GM21717 (cell line): ENCODE results near the gene CEACAM5.
"Not testable (repeated sequence)": the region's sequence is repeated elsewhere in the genome, so short reads cannot be mapped to it uniquely, and the experiment has no call there.

Experiments used
- ATAC-seq: cut with Tn5 transposase; IDR thresholded peaks from one replicate; pipeline ENCODE4 v1.9.1; 2021; ENCODE audit warnings: mild to moderate bottlenecking, moderate library complexity; ENCODE audit not compliant: unreplicated experiment

Gene CEACAM5

DNA sequence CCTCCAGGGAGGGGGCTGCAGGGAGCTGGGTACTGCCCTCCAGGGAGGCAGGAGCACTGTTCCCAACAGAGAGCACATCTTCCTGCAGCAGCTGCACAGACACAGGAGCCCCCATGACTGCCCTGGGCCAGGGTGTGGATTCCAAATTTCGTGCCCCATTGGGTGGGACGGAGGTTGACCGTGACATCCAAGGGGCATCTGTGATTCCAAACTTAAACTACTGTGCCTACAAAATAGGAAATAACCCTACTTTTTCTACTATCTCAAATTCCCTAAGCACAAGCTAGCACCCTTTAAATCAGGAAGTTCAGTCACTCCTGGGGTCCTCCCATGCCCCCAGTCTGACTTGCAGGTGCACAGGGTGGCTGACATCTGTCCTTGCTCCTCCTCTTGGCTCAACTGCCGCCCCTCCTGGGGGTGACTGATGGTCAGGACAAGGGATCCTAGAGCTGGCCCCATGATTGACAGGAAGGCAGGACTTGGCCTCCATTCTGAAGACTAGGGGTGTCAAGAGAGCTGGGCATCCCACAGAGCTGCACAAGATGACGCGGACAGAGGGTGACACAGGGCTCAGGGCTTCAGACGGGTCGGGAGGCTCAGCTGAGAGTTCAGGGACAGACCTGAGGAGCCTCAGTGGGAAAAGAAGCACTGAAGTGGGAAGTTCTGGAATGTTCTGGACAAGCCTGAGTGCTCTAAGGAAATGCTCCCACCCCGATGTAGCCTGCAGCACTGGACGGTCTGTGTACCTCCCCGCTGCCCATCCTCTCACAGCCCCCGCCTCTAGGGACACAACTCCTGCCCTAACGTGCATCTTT lies 7.8 kb upstream of the CEACAM5 start:
- ATAC-seq: no peak

DNA sequence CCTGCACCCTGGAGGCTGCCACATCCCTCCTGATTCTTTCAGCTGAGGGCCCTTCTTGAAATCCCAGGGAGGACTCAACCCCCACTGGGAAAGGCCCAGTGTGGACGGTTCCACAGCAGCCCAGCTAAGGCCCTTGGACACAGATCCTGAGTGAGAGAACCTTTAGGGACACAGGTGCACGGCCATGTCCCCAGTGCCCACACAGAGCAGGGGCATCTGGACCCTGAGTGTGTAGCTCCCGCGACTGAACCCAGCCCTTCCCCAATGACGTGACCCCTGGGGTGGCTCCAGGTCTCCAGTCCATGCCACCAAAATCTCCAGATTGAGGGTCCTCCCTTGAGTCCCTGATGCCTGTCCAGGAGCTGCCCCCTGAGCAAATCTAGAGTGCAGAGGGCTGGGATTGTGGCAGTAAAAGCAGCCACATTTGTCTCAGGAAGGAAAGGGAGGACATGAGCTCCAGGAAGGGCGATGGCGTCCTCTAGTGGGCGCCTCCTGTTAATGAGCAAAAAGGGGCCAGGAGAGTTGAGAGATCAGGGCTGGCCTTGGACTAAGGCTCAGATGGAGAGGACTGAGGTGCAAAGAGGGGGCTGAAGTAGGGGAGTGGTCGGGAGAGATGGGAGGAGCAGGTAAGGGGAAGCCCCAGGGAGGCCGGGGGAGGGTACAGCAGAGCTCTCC lies 6.9 kb upstream of the CEACAM5 start:
- no peak for ATAC-seq

DNA sequence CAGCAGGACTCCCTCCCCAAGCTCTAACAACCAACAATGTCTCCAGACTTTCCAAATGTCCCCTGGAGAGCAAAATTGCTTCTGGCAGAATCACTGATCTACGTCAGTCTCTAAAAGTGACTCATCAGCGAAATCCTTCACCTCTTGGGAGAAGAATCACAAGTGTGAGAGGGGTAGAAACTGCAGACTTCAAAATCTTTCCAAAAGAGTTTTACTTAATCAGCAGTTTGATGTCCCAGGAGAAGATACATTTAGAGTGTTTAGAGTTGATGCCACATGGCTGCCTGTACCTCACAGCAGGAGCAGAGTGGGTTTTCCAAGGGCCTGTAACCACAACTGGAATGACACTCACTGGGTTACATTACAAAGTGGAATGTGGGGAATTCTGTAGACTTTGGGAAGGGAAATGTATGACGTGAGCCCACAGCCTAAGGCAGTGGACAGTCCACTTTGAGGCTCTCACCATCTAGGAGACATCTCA lies 6.2 kb upstream of the CEACAM5 start:
- ATAC-seq: no peak

DNA sequence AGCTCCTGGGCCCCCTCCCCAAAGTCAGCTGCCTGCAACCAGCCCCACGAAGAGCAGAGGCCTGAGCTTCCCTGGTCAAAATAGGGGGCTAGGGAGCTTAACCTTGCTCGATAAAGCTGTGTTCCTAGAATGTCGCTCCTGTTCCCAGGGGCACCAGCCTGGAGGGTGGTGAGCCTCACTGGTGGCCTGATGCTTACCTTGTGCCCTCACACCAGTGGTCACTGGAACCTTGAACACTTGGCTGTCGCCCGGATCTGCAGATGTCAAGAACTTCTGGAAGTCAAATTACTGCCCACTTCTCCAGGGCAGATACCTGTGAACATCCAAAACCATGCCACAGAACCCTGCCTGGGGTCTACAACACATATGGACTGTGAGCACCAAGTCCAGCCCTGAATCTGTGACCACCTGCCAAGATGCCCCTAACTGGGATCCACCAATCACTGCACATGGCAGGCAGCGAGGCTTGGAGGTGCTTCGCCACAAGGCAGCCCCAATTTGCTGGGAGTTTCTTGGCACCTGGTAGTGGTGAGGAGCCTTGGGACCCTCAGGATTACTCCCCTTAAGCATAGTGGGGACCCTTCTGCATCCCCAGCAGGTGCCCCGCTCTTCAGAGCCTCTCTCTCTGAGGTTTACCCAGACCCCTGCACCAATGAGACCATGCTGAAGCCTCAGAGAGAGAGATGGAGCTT lies 4.7 kb upstream of the CEACAM5 start:
- no peak for ATAC-seq

DNA sequence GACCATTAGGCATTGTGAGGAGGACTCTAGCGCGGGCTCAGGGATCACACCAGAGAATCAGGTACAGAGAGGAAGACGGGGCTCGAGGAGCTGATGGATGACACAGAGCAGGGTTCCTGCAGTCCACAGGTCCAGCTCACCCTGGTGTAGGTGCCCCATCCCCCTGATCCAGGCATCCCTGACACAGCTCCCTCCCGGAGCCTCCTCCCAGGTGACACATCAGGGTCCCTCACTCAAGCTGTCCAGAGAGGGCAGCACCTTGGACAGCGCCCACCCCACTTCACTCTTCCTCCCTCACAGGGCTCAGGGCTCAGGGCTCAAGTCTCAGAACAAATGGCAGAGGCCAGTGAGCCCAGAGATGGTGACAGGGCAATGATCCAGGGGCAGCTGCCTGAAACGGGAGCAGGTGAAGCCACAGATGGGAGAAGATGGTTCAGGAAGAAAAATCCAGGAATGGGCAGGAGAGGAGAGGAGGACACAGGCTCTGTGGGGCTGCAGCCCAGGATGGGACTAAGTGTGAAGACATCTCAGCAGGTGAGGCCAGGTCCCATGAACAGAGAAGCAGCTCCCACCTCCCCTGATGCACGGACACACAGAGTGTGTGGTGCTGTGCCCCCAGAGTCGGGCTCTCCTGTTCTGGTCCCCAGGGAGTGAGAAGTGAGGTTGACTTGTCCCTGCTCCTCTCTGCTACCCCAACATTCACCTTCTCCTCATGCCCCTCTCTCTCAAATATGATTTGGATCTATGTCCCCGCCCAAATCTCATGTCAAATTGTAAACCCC lies 2.8 kb upstream of the CEACAM5 start:
- ATAC-seq: no peak

DNA sequence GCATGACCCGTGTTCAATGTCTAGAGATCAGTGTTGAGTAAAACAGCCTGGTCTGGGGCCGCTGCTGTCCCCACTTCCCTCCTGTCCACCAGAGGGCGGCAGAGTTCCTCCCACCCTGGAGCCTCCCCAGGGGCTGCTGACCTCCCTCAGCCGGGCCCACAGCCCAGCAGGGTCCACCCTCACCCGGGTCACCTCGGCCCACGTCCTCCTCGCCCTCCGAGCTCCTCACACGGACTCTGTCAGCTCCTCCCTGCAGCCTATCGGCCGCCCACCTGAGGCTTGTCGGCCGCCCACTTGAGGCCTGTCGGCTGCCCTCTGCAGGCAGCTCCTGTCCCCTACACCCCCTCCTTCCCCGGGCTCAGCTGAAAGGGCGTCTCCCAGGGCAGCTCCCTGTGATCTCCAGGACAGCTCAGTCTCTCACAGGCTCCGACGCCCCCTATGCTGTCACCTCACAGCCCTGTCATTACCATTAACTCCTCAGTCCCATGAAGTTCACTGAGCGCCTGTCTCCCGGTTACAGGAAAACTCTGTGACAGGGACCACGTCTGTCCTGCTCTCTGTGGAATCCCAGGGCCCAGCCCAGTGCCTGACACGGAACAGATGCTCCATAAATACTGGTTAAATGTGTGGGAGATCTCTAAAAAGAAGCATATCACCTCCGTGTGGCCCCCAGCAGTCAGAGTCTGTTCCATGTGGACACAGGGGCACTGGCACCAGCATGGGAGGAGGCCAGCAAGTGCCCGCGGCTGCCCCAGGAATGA lies 1.5 kb upstream of the CEACAM5 start:
- no peak for ATAC-seq

DNA sequence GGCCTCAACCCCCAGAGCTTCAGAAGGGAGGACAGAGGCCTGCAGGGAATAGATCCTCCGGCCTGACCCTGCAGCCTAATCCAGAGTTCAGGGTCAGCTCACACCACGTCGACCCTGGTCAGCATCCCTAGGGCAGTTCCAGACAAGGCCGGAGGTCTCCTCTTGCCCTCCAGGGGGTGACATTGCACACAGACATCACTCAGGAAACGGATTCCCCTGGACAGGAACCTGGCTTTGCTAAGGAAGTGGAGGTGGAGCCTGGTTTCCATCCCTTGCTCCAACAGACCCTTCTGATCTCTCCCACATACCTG lies 969 bp upstream of the CEACAM5 start:
- ATAC-seq: no peak

DNA sequence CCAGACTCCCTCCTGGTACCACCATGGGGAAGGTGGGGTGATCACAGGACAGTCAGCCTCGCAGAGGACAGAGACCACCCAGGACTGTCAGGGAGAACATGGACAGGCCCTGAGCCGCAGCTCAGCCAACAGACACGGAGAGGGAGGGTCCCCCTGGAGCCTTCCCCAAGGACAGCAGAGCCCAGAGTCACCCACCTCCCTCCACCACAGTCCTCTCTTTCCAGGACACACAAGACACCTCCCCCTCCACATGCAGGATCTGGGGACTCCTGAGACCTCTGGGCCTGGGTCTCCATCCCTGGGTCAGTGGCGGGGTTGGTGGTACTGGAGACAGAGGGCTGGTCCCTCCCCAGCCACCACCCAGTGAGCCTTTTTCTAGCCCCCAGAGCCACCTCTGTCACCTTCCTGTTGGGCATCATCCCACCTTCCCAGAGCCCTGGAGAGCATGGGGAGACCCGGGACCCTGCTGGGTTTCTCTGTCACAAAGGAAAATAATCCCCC lies 505 bp upstream of the CEACAM5 start:
- ATAC-seq: no peak

DNA sequence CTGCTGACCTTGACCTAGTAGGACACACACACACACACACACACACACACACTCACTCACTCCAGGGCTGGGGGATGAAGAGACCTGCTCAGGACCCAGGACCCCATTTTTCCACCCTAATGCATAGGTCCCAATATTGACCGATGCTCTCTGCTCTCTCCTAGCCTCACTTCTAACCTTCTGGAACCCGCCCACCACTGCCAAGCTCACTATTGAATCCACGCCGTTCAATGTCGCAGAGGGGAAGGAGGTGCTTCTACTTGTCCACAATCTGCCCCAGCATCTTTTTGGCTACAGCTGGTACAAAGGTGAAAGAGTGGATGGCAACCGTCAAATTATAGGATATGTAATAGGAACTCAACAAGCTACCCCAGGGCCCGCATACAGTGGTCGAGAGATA lies 1.1 kb downstream of the CEACAM5 start:
- not testable (repeated sequence) for ATAC-seq

DNA sequence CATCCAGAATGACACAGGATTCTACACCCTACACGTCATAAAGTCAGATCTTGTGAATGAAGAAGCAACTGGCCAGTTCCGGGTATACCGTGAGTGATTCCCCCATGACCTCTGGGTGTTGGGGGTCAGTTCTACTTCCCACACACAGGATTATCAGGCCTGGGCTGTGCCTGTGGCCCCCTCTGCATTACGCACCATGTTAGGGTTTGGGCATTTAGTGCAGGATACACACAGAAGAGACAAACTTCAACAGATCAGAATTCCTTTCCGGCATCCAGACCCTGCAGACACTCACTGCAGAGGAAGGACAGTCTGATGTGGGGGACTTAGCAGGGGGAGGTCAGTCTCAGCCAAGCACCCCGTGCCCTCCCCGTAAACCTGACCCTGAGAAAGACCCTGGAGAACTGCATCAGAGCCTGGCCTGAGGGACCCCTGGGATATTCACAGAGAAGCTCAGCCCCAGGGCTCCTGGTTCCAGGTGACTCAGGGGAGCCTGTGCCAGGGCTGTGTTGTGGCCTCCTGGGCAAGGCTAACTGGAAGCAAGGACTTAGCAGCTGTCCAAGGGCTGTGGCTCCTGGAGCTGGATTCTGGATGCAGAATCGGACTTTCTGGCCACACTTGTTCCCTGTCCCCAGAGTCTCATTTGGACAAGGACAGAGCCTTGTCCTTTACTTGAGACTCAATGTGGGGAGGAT lies 1.7 kb downstream of the CEACAM5 start:
- ATAC-seq: no peak

DNA sequence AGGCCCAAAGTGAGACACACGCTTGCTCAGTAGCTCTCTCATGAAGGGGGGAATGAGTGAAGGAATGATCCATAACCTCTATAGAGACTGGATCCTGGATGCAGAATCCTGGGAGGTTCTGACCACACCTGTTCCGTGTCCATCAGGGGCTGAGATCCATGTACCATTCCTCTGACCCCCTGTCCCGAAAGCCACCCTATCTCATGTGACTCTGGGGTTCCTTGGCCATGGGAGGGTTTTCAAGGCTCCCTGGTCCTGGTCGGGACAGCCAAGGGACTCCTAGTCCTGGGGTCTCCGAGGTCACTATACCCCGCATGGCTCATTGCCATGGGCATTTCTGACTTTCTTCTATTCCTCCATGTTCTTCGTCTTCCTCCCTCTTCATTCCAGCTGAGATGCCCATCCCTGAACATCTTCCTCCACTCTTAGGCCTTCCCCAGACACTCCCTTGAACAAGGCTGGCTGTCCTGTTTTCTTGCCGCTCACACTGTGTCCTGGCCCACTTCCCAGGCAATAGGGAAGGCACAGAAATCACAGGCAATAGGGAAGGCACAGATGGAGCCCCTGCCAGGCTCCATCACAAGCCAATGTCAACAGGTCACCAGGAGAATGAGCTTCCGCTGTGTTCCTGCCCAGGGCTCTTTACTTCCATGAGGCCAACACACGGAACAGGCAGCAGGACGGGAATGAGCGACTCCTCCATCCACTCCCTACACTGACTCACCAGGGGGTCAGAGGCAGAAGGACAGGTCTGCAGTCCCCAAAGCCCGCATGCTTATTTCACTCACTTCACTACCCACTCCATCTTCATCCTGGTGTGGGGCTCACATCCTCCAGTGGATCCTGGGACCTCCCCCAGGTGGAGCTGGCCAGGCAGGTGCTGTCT lies 3.2 kb downstream of the CEACAM5 start:
- ATAC-seq: no peak

DNA sequence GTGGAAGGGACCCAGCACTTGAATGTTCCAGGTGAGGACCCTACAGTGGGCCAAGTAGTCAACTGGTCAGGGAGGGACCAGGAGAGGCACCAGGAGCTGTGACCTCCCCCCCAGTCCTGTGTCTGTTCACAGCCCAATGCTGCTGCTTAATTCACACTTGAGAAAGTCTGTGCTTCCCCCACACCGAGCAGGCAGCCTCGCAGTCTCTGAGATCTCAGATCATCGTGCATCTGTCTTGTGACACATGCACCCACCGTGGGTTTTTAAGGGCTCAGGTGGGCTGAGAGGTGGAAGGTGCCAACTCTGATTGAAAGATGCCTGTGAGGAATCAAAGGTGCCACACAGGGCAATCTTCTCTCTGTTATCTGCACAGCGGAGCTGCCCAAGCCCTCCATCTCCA lies 6.2 kb downstream of the CEACAM5 start:
- no peak for ATAC-seq

DNA sequence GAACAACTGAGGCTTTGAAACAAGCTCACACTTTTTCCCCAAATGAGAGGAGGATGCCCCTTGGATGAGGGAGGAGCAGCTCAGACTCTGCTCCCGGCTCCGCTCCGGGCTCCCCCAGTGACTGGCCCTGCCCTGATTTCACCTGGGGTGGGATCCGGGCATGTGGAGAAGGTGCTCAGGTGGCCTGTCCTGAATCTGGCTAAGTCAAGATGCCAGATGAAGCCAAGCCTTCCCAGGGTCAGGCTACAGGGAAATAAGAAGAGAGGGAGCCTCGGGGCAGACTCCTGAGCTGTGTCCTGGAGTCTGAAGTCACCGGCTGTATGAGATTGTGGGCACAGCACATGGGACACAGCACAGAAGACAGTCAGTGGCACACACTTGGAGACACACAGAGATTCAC lies 10.3 kb downstream of the CEACAM5 start:
- no peak for ATAC-seq

DNA sequence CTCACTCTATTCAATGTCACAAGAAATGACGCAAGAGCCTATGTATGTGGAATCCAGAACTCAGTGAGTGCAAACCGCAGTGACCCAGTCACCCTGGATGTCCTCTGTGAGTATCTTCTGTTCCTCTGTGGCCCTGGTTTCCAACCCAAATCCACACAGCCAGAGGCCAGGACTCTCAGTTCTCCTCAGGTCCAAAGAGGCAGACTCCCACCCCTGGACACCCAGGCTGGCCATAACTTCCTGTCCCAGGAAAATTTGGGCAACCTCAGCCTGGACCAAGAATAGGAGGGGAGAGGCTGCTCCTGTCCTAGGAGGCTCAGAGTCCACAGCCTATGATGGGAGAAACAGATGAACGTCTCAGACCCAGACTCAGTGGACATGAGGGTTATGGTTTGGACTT lies 11.7 kb downstream of the CEACAM5 start:
- ATAC-seq: no peak

DNA sequence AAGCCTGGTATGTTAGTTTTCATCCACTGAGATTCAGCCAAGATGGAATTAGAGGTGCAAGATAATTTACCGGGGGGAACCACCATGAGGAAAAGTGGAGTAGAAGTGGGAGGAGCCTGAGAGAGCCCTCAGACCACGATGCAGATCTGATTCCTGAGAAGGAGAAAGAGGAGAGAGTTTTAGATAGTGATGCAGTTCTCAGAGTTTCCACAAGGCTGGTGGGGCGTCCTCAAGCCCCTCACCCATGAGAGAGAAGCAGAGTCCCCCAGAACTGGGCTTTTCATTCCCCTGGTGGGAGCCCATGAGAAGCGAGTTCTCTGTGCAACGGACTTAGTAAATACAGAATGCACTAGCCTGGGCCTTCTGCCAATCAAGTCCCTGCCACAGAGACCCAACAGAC lies 18.1 kb downstream of the CEACAM5 start:
- no peak for ATAC-seq

DNA sequence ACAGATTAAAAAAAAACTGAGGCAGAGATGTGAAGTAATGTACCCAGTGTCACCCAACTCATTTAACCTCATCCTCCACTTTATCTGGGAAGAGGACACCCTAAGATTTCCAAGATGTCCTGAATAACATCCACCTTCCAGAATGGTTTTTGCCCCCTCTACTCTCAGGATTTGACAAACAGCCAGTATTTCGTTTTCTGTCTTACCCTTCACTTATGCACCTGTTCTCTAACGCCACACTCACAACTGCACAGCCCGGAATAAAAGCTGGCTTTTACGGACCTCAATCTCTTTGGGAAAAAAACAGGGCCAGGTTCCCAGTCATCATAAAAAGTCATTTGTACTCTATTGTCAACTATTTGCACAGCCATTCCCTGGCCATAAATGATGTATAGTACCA lies 25.7 kb downstream of the CEACAM5 start:
- no peak for ATAC-seq

DNA sequence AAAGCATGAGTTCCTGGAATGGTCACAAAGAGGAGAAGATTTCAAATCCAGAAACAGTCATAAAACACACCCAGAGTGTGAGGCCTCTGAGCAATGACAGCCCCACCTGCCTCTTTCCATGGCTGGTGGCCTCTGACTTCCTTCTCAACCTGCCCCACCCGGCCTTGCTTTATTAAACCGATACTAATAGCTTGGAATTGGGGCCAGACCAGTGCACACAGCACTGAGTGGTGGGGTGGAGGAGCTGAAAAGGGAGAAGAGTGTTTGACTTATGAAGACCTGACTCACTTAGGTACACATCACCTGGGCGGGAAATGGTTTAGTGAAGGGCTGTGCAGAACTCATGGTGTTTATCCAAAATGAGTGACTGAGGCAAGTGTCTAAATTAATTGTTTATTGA lies 26.2 kb downstream of the CEACAM5 start:
- ATAC-seq: no peak

DNA sequence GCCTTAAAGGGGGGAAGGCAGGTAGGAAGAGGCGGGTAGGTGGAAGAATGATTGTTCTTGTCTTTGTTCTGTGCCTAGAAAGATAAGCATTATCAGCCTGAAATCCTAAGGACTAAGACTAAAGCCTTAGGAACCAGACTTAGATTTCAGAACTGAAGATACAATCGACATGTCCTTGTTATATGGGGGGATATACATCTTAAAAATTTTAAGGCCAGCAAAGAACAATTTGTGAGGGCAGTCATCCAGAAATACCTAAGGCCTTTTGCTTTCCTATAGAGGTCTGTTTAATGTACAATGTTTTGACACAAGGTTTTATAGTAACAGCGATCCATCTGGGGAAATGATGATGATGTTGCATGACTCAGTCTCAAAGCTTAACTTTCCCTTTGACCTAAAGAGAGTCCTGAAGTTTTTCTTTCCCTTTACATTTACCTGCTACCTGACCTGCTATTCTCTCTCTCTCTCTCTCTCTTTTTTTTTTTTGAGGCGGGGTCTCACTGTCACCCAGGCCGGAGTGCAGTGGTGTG lies 26.7 kb downstream of the CEACAM5 start:
- no peak for ATAC-seq

DNA sequence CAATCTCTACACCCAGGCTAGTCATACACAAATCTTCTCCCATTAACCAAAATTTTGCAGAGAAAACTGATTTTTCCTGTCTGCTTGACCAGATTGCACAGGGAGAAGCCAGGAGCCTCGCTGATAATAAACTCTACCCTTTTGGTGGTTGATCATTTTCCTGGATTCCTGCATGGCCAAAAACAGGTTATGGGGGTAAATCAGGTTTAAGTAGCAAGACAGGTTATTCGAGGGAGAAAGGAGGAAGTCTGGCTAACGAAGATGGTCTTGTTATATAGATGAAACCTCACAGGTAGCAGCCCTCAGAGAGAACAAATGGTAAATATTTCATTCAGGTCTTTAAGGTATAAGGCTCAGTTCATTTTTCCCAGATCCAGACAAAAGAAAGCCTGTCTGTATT lies 30.9 kb downstream of the CEACAM5 start:
- no peak for ATAC-seq
